ES-I3 (cell line): ENCODE results near the gene OLFML2B.

ENCODE experiments used
- H3K36me3 ChIP-seq: 2 replicates; pipeline ENCODE4 v1.6.1; 2013; ENCODE audit warnings: mild to moderate bottlenecking, low read length, control low read depth, moderate library complexity; ENCODE audit not compliant: insufficient read depth
- H3K4me1 ChIP-seq: 2 replicates; pipeline ENCODE4 v1.6.1; 2013; ENCODE audit warnings: mild to moderate bottlenecking, control low read depth, low read length; ENCODE audit not compliant: insufficient read depth
- H3K9ac ChIP-seq: 2 replicates; pipeline ENCODE4 v1.6.1; 2013; ENCODE audit warnings: low read depth, mild to moderate bottlenecking, low read length, moderate library complexity
- H3K9me3 ChIP-seq: 2 replicates; pipeline ENCODE4 v1.6.1; 2013; ENCODE audit warnings: mild to moderate bottlenecking, low read length, moderate library complexity; ENCODE audit not compliant: control insufficient read depth, insufficient read depth

OLFML2B gene

DNA sequence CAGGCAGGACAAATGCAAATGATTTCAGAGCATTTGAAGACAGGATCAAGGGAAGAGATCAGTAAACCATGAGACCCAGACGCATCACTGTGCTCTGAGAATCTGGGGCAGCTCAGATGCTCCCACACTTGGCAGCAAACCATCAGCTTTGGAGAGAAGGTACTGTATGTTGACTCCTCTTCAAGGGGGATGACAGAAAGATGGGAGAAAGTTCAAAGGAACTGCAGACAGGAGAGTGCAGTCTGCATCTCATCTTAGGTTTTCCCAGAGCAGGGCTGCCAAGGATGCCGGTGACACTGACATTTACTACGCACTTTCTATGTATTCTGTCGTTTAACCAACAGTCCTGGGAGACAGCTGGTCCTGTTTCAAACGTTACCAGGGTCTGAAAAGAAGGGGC, 35.8 kb downstream of the OLFML2B start:
- peaks cover 8% of the 10 kb centered on the region; the same call in 1 of the 2 replicates for H3K9me3 ChIP-seq
- no peaks in the 10 kb centered on the region for H3K4me1 ChIP-seq
- H3K9ac ChIP-seq = no peak overlapping the region
- no peaks in the 10 kb centered on the region for H3K36me3 ChIP-seq

DNA sequence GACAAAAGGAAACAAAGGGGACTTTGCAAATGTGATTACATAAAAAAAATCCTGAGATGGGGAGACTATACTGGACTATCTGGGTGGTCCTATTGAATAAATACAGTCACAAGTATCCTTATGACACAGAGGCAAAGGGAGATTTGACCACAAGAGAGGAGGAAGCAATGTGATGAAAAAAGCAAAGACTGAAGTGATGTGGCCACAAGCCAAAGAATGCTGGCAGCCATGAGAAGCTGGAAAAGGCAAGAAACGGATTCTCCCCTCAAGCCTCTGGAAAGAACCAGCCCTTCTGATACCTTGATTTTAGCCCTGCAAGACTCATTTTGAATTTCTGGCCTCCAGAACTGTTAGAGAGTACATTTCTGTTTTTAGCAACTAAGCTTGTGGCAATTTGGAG, 36.4 kb downstream of the OLFML2B start:
- Histone ChIP-seq H3K9ac (no peak overlapping the region), H3K4me1 (no peaks in the 10 kb centered on the region), H3K36me3 (no peaks in the 10 kb centered on the region), H3K9me3 (peaks cover 8% of the 10 kb centered on the region; the same call in 1 of the 2 replicates)

DNA sequence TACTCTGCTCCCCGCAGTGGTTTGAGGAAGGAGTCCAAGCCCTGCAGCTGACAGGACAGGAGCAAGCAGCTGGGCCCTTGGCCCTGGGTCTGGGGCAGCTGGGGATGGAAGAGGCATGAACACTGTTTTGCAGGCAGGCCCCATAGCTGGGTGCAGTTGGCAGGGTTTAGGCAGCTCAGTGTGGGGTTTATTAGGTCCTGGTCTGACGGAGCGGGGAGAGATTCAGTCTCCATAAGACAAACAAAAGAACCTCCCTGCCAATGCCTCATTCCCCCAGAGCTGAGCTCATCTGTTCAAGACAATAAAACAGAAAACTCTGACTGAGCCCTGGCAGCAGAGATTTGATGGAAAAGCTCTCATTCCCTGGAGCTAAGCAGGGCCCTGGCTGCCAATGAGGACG, 37.3 kb downstream of the OLFML2B start:
- no peak overlapping the region for H3K9ac ChIP-seq
- peaks cover 8% of the 10 kb centered on the region; the same call in 1 of the 2 replicates for H3K9me3 ChIP-seq
- H3K4me1 ChIP-seq = no peaks in the 10 kb centered on the region
- H3K36me3 ChIP-seq = no peaks in the 10 kb centered on the region

DNA sequence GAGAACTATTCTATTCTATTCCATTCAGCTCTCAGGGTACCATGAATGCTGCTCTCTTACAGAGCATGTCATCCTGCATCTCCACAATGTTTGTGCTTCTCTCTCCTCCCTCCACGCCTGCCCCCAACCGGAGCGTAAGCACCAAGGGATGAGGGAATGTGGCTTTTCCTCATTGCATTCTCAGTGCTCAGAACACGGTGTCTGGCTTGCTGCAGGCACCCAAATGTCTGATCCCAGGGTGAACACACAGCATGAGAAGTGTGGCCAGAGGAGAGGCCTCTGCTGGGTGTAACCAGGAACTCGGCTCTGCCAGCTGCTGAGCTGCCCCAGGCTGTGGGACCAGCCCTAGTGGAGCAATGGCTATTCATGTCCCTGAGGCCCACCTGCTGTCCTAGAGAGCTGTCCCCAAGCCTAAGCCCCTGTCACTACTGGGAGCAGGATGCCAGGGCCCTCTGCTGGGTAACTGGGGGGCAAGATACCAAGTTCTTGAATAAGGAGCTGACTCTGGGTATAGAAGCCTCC, 38.3 kb downstream of the OLFML2B start:
- H3K36me3 ChIP-seq = no peaks in the 10 kb centered on the region
- no peak overlapping the region for H3K9ac ChIP-seq
- H3K9me3 ChIP-seq = peaks cover 8% of the 10 kb centered on the region; the same call in 1 of the 2 replicates
- H3K4me1 ChIP-seq = no peaks in the 10 kb centered on the region

DNA sequence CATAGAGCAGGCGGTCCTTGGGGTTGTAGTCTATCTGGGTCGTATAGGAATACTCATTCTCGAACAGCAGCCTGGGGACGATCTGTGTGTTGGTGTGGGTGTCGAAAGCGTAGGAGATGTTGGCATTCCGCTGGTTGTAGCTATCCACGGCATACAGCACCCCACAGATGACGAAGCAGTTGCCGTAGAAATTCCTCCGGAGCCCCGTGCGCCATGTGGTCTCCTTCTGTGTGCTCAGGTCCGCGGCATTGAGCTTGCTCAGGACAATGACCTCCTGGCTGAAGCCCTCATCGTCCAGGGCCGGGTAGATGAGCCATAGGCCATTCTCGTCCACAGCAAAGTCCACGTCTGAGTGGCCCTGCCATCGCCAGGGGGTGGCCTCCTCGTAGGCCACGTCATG, 39.9 kb downstream of the OLFML2B start:
- Histone ChIP-seq H3K9ac (no peak overlapping the region), H3K36me3 (no peaks in the 10 kb centered on the region), H3K4me1 (no peaks in the 10 kb centered on the region), H3K9me3 (peaks cover 8% of the 10 kb centered on the region; the same call in 1 of the 2 replicates)

DNA sequence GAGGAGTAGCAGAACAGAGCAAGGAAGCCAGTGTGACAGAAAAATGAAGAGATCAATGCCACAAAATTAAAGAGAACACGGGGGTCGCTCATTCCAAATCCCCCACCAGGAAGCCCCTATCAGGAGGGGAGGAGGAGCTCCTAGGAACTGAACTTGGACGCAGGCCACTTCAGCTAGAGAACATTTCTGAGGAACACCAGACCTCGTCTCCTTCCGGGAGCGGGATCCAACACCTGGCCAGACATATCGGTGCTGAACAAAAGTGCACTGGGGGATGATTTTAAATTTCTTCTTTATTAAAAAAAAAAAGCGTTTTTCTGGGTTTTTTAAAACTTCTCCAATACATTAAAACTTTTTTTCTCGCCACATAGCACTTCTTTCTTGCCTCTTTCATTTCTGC, 40.8 kb downstream of the OLFML2B start:
- H3K36me3 ChIP-seq = no peaks in the 10 kb centered on the region
- no peaks in the 10 kb centered on the region for H3K4me1 ChIP-seq

DNA sequence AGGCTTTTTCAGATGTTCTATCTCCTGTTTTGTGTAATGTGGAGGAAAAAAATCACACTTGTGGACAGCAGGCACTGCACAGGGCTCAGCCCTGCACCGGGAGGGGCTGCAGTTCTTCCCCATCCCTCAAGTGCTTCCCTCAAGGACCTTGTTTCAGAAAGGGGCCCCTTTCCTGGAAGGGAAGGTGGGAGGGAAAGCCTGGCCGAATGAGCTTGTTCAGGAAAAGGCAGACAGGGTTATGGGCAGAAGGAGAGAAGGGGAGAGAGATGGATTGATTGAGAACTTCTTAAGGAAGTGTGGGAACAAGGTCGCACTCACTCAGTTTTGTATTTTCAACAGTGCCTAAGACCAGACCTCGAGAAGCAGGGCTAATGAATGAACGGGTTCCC, 41.2 kb downstream of the OLFML2B start:
- Histone ChIP-seq H3K9ac (no peak overlapping the region), H3K9me3 (peaks cover 7% of the 10 kb centered on the region), H3K4me1 (no peaks in the 10 kb centered on the region), H3K36me3 (no peaks in the 10 kb centered on the region)

More for the DNA sequence above, 40.8 kb downstream of the OLFML2B start:
- no peak overlapping the region for H3K9ac ChIP-seq
- peaks cover 11% of the 10 kb centered on the region for H3K9me3 ChIP-seq

DNA sequence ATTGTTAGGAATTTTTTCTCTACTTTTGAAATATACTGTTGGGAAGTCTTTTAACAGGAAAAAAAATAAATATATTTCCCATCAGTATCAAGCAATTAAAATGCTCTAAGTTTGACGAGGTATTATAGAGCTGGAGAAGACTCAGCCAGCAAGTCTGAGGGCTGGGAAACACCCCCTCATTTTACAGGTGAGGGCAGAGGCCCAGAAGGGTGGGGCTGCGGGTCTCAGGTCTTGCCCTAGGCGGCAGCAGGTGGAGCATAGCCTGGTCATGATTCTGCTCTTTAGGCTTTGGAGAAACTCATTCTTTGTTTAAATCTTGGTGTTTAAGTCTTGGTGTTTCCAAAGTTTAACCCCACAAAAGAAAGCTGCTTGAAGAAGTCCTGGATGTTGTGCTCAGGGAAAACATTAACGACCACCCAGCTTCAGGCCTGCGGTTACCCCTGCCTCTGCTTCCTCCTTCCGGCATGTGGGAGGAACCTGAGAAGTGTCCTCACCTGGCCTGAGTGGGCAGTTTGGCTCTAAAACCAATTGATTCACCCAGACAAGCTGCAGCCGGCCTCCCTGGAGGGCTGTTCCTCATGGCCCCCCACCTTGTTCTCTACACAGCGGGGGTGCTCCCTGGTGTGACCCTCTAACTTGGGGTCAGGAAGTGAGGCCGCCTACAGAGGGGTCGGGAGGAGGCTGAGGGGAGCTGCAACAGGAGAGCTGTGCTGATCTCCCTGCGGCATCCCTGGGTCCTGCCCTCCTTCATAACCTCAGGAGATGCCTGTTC, 41.7 kb downstream of the OLFML2B start:
- Histone ChIP-seq H3K9me3 (peaks cover 4% of the 10 kb centered on the region; the same call in 1 of the 2 replicates), H3K36me3 (no peaks in the 10 kb centered on the region), H3K4me1 (no peaks in the 10 kb centered on the region), H3K9ac (no peak overlapping the region)

DNA sequence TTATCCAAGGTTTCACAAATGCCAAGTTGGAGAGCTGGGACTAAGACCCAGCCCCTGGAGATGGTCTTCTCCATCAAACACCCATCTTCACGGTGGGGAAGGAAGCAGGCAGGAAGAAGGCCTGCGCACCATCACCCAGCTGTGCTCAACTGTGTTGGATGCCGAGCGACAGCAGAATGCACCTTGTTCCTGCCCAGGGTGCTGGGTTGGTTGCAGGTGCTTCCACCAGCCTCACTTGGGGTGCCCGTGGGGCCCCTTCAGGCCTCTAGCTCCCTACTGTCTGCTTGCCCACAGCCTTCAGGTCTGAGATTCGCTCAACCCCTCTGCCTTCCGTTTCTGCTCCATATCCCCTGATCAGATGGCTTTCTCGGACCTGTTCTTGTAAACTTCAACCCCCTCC, 42.5 kb downstream of the OLFML2B start:
- no peaks in the 10 kb centered on the region for H3K4me1 ChIP-seq
- no peaks in the 10 kb centered on the region for H3K36me3 ChIP-seq
- H3K9me3 ChIP-seq = peaks cover 4% of the 10 kb centered on the region; the same call in 1 of the 2 replicates
- H3K9ac ChIP-seq = no peak overlapping the region

DNA sequence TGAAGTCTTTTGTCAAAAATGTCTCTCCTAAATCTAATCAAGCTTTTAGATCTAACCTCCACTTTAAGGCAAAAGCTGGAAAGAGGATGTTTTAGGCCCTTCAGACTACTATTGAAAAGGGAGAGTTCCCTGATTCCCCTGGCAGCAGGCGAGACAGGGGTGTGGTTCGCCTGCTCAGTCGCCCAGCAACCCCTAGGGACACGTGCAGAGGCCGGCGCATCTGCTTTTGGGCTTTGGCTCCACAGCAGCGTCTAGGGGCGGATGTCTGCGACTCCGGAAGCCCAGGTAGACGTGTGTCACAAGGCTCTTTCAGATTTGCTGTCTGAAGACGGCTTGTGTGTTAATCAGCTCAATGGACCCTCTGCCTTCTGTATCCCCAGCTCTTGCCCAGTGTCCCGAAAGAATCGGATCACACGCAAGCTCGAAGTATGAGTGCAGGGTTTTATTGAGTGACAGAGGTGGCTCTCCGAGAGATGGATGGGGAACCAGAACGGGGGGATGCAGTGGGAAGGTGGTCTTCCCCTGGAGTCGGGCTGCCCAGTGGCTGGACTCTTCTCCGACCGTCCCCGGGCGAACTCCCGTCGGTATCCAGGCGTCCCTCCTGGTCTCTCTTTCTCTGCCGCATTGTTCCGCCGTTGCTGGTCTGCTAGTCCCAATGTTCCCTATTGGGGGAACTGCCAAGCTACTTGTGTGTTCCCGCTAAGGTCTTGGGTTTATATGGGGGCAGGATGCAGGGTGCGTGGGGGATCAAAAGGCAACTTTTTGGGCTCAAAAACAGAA, 45.5 kb downstream of the OLFML2B start:
- peaks cover 4% of the 10 kb centered on the region; the same call in 1 of the 2 replicates for H3K9me3 ChIP-seq
- no peaks in the 10 kb centered on the region for H3K36me3 ChIP-seq
- H3K4me1 ChIP-seq = no peaks in the 10 kb centered on the region
- no peak overlapping the region for H3K9ac ChIP-seq

DNA sequence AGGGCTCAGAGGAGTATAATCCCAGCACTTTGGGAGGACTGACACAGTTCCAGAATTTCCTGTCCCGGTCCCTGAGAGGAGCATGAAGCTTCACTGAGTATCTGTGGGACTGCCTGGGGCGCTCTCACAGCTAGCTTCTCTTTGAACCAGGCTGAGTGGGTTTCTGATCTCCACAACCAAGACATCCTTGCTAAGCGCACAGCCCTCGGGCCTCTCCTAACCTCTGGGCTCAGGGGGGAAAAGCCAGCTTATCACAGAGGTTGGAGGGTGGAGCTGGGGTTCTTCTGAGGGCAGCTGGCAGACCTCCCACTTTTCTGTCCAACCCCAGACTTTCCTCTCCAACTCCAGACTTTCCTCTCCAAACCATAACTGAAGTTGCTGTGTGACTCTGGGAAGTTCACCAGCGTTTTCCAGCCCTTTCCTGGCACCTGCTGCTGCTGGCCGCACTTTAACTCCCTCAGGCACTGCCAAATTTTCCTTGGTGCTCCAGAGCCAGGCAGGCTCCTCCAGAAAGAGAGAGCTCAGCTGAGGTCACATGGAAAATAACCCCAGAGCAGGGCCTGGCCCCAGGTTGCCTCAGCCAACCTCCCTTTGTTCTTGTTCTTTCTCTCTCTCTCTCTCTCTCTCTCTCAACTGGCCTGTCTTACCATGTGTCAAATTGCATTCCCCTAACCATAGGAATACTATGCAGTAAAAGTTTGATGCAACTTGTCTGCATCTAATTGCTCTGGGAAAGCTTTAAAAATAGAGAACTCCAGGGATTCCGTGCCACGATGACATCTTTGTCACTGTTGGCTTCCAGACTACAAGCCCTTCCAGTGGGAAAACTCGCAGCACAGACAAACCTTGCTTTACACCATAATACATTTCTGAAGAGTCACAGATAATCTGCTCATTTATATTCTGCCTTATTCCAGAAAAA, 49.5 kb downstream of the OLFML2B start:
- Histone ChIP-seq H3K9me3 (peaks cover 4% of the 10 kb centered on the region; the same call in 1 of the 2 replicates), H3K9ac (no peak overlapping the region), H3K4me1 (no peaks in the 10 kb centered on the region), H3K36me3 (no peaks in the 10 kb centered on the region)

DNA sequence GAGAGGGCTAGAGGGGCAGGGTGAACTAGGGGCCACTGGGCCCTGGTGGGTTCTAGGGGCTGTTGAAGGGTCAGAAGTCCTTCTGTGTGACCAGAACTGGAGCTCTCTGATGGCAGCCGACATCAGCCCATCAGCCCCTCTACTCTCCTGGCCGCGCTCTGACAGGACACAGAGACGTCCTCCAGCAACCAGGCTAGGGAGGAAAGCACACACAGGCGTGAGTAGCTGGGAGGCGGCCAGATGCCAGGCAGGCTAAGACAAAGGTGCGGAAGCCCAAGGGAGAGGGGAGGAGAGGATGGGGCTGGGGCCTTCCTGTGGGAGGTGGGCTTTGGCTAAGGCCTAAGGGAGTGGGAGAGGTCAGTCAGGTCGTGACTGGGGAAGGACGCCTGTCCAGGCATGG, 50.8 kb downstream of the OLFML2B start:
- Histone ChIP-seq H3K9me3 (no peaks in the 10 kb centered on the region), H3K4me1 (no peaks in the 10 kb centered on the region), H3K9ac (no peak overlapping the region), H3K36me3 (no peaks in the 10 kb centered on the region)

DNA sequence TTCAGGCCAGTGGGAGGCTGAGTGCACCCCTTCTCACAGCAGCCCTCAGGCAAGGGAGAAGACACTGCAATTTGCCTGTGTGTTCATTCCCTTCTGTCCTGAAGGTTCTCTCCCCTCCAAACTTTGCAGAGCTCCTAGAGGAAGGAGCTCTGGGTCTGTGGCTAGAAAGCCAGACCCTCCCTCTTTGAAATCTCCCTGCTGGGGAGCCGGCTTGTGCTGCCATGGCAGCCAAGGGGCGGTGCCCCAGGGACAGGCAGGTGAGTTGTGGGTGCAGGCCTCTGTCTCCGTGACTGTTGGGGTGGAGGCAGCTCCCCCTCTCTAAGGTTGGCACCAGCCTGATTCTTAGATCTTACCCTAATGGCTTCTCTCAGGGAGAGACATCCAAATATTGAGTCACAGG, 53.0 kb downstream of the OLFML2B start:
- H3K9me3 ChIP-seq = no peaks in the 10 kb centered on the region
- no peaks in the 10 kb centered on the region for H3K36me3 ChIP-seq
- H3K4me1 ChIP-seq = peaks cover 6% of the 10 kb centered on the region; the same call in 1 of the 2 replicates
- H3K9ac ChIP-seq = no peak overlapping the region

DNA sequence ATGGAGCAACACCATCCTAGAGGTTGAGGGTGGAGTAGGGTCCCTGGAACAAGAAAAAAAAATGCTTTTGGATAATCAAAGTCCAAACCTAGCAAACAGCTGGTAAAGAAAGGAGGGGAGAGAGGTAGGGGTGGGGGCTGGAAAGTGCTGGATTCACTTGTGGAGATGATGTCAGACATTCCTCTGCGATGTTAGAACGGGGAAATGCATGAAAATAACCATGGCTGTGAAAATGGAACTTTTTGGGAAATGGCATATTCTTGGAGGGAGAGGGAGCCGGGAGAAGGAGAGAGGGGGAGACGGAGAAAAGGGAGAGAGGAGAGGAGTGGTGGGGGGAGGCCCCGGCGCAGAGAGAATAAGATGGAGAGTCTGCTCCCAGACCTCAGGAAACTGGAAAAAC, 53.6 kb downstream of the OLFML2B start:
- no peak overlapping the region for H3K9ac ChIP-seq
- H3K36me3 ChIP-seq = no peaks in the 10 kb centered on the region
- H3K9me3 ChIP-seq = no peaks in the 10 kb centered on the region
- peaks cover 6% of the 10 kb centered on the region; the same call in 1 of the 2 replicates for H3K4me1 ChIP-seq
